ENCODE results near the gene TMEM132C. TPM values are rescaled to one million over a fixed set of nuclear protein-coding genes. Genes with fewer than 3 reads are reported as not detected.

Gene TMEM132C
- total and polyA plus RNA-seq, 8 donors = 0.50 to 36.6 (median 33.2) TPM

DNA sequence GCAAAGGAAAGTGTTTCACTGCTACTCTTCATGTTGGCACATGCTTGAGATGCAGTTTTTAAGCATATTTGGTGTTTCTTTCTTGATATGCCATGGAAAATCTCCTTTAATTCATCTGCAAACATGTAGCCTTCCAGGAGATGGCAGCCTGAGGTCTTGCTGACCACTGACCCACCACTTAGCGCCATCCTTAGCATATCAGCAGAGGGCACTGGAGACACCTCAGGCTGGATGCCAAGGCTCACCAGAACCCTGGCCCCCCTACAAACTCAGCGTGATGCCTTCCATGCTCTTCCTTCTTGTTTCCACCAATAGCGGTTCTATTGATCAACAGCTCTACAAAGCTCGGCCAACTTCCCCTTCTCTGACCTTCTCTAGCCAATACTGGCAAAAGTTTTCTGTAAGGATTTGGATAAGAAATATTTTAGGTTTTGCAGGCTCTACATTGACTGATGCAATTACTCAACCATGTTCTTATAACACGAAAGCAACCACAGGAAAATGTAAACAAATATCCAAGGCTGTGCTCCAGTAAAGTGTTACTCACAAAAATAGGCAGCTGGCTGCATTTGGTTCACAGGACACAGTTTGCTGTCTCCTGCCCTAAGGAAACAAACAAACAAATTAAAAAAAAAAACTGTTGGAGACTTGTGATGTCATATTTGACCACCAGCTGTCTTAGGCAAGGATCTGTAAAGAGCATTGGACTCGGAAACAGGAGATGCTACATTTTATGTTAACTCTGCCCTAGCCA, 347.0 kb downstream of the TMEM132C start:
- H3K4me1 ChIP-seq = no peaks in the 10 kb centered on the region
- no peak overlapping the region for H3K27ac ChIP-seq
- TF ChIP-seq, protein P1, sequence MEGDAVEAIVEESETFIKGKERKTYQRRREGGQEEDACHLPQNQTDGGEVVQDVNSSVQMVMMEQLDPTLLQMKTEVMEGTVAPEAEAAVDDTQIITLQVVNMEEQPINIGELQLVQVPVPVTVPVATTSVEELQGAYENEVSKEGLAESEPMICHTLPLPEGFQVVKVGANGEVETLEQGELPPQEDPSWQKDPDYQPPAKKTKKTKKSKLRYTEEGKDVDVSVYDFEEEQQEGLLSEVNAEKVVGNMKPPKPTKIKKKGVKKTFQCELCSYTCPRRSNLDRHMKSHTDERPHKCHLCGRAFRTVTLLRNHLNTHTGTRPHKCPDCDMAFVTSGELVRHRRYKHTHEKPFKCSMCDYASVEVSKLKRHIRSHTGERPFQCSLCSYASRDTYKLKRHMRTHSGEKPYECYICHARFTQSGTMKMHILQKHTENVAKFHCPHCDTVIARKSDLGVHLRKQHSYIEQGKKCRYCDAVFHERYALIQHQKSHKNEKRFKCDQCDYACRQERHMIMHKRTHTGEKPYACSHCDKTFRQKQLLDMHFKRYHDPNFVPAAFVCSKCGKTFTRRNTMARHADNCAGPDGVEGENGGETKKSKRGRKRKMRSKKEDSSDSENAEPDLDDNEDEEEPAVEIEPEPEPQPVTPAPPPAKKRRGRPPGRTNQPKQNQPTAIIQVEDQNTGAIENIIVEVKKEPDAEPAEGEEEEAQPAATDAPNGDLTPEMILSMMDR (IDR thresholded peaks at IDR 0.05) = no peak
- H3K36me3 ChIP-seq = no peaks in the 10 kb centered on the region
- H3K9me3 ChIP-seq = no peaks in the 10 kb centered on the region
- DNase-seq (peak in 2 of 4 donors; percentile 43 to 68), ATAC-seq (no peak)
- intact Hi-C loops (cut with DNase I) = no loop called here
- H3K27me3 ChIP-seq = no peaks in the 10 kb centered on the region
- no peak overlapping the region for H3K4me3 ChIP-seq

DNA sequence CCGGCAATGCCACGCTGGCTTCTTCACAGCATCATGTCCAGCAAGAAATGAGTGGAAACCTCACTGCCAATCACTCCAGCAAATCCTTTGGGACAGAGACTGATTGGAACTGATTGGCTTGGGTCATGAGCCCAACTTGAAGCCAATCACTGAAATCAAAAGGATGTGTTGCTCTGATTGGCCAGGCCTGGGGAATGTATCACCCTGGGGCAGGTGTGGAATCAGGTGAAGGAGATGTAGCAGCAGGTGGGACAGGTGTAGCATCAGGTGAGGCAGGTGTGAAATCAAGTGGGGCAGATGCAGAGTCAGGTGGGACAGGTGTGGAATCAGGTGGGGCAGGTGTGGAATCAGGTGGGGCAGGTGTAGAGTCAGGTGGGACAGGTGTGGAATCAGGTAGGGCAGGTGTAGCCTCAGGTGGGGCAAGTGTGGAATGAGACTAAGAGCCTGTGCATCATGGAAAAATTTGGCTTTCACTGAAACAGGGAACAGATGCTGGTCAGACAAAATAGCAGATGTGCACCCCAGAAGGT, 350.4 kb downstream of the TMEM132C start:
- TF ChIP-seq, protein P1 (IDR thresholded peaks at IDR 0.05) = no peak
- DNase-seq = no peak
- Histone ChIP-seq H3K27me3 (no peaks in the 10 kb centered on the region), H3K36me3 (no peaks in the 10 kb centered on the region), H3K4me1 (no peaks in the 10 kb centered on the region), H3K9me3 (no peaks in the 10 kb centered on the region), H3K27ac (no peak overlapping the region), H3K4me3 (no peak overlapping the region)
- ATAC-seq = no peak
- intact Hi-C loops (cut with DNase I) = no loop called here

DNA sequence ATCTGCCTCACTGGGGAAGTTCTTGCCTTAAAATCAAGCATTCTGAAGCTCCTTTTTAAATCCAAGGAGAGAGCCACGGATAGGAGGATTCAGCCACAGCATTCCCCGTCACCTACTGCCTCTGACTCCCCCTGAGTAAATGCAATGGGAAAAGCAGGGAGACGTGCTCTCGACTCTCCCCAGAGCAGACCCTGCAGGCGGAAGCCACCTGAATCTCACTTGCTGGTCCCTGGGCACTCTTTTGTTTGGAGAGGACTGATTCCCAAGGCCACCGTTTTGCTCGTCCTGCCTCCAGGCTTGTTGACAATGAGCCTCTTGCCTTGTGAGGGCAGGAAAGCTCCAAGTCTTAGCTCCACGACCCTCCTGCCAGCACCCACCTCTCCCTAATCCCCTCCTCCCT, 352.3 kb downstream of the TMEM132C start:
- no peak for ATAC-seq
- Histone ChIP-seq H3K4me1 (no peaks in the 10 kb centered on the region), H3K36me3 (no peaks in the 10 kb centered on the region), H3K4me3 (no peak overlapping the region), H3K27me3 (no peaks in the 10 kb centered on the region), H3K27ac (no peak overlapping the region), H3K9me3 (no peaks in the 10 kb centered on the region)
- intact Hi-C loops (cut with DNase I) = no loop called here
- TF ChIP-seq, protein P1 (IDR thresholded peaks at IDR 0.05) = no peak
- no peak for DNase-seq

DNA sequence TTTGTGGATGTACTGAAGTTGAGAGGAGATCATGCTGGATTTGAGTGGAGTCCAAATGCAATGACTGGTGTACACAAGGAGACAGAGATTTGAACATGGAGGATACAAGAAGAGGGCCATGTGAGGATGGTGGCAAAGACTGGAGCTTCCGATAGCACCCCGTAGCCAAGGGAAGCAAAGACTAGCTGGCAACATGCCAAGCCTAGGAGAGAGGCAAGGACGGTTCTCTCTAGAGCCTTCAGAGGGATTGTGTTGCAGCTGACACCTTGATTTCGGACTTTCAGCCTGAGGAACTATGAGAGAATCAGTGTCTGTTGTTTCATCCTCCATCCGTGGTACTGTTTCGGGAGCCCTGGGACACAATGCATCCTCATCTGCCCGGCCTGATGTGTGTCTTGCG, 354.3 kb downstream of the TMEM132C start:
- intact Hi-C loops (cut with DNase I) = no loop called here
- Histone ChIP-seq H3K4me1 (no peaks in the 10 kb centered on the region), H3K27me3 (no peaks in the 10 kb centered on the region), H3K36me3 (no peaks in the 10 kb centered on the region), H3K9me3 (peaks cover 0 to 3% of the 10 kb centered on the region in 2 donors), H3K4me3 (no peak overlapping the region), H3K27ac (no peak overlapping the region)
- TF ChIP-seq, protein P1 (IDR thresholded peaks at IDR 0.05) = no peak
- no peak for DNase-seq
- ATAC-seq = no peak

DNA sequence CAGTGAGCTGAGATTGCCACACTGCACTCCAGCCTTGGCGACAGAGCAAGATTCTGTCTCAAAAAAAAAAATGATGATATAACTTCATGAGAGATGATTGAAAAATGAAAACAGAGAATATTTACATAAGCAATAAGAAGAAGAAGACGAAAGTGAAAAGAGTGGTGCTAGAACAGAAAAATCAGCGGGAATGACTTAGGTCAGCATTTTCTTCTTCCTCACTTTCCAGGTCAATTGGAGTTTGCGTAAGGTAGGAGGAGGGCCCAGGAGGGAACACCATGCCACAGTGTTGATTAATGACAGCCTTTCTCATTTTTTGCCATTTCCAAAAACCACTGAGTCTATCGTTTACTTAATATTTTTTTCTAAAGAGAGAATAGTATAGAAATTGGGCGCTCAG, 356.8 kb downstream of the TMEM132C start:
- H3K4me3 ChIP-seq = no peak overlapping the region
- DNase-seq (no peak), ATAC-seq (no peak)
- H3K36me3 ChIP-seq = no peaks in the 10 kb centered on the region
- TF ChIP-seq, protein P1 (IDR thresholded peaks at IDR 0.05) = no peak
- intact Hi-C loops (cut with DNase I) = no loop called here
- peaks cover 0 to 3% of the 10 kb centered on the region in 2 donors for H3K9me3 ChIP-seq
- no peak overlapping the region for H3K27ac ChIP-seq
- no peaks in the 10 kb centered on the region for H3K4me1 ChIP-seq
- H3K27me3 ChIP-seq = no peaks in the 10 kb centered on the region
